Heart left ventricle (tissue), 16 donors: ENCODE measurements around the gene TMEM106C. TPM values are rescaled to one million over a fixed set of nuclear protein-coding genes. Genes with fewer than 3 reads are reported as not detected.

Experiments
- ATAC-seq, 4 donors: fragments of 200-7000 bp; cut with Tn5 transposase; one replicate each; pipeline ENCODE4 v1.9.1; 2020 to 2022; ENCODE audit warnings: moderate library complexity in 4 of 4, mild to moderate bottlenecking in 3 of 4, moderate number of reproducible peaks in 1 of 4
- DNase-seq, 5 donors: peaks; one replicate each; pipeline ENCODE4 v3.0.0-alpha.2; 2020
- H3K27ac ChIP-seq, 12 donors: fragments of 200-600 bp; sonication (generic) in 4 of 12; one replicate each; pipeline versions ENCODE4 v1.5.0 to v1.8.0; 2016 to 2022; ENCODE audit warnings: mild to moderate bottlenecking in 2 of 12
- H3K27me3 ChIP-seq, 9 donors: fragments of 200-600 bp; sonication (generic) in 2 of 9; one replicate each; pipeline versions ENCODE4 v1.5.1 to v1.8.0; 2016 to 2022; ENCODE audit warnings: mild to moderate bottlenecking in 3 of 9
- H3K36me3 ChIP-seq, 9 donors: fragments of 200-600 bp; sonication (generic) in 2 of 9; one replicate each; pipeline versions ENCODE4 v1.5.0 to v1.8.0; 2018 to 2022; ENCODE audit warnings: mild to moderate bottlenecking in 2 of 9
- H3K4me1 ChIP-seq, 12 donors: fragments of 200-600 bp; sonication (generic) in 4 of 12; one replicate each; pipeline versions ENCODE4 v1.5.0 to v1.8.0; 2016 to 2022; ENCODE audit warnings: mild to moderate bottlenecking in 3 of 12
- H3K4me3 ChIP-seq, 12 donors: fragments of 200-600 bp; sonication (generic) in 4 of 12; one replicate each; pipeline versions ENCODE4 v1.5.0 to v1.8.0; 2017 to 2022; ENCODE audit warnings: mild to moderate bottlenecking in 9 of 12, moderate library complexity in 4 of 12
- H3K9me3 ChIP-seq, 12 donors: fragments of 200-600 bp; sonication (generic) in 4 of 12; one replicate each; pipeline versions ENCODE4 v1.5.0 to v1.8.0; 2016 to 2022; ENCODE audit warnings: mild to moderate bottlenecking in 1 of 12
- CTCF ChIP-seq, 12 donors: fragments of 200-600 bp; sonication (generic) in 4 of 12; IDR thresholded peaks; one replicate each; pipeline versions ENCODE4 v1.5.0 to v1.8.0; 2018 to 2022; ENCODE audit warnings: antibody characterized with exemption in 12 of 12, mild to moderate bottlenecking in 5 of 12
- POLR2A ChIP-seq, 2 donors: fragments of 450-650 bp; IDR thresholded peaks; one replicate each; pipeline ENCODE4 v1.6.1; 2017; ENCODE audit warnings: antibody characterized with exemption in 2 of 2, mild to moderate bottlenecking in 2 of 2, moderate library complexity in 2 of 2
- WGBS, 4 donors: extraction: QIAGEN DNeasy Blood & Tissue Kit in 2 of 4; methylation state at CpG; one replicate each; pipeline versions ENCODE4 v1.1.5 to v1.1.7; 2013 to 2018; 5-methylcytosine and 5-hydroxymethylcytosine counted together
- intact Hi-C, 10 donors: fragments of 100-400 bp; cut with DNase I; formaldehyde crosslinking; loops; one replicate each; pipeline versions ENCODE4 v1.11.1 to v1.14.2; 2022
- polyA plus RNA-seq, 2 donors: library from polyadenylated mRNA; stranded (reverse); fragments of 200-250 nt; gene quantifications; one replicate each; pipeline ENCODE4 v1.2.3, GENCODE V29; 2013
- total RNA-seq, 9 donors: library from RNA; depleted of rRNA in 2 of 9; stranded (reverse); fragments of >200 nt in 2 of 9; fragmentation: NEBNext Ultra II Directional in 3 of 9; extraction: Animal tissue kit (Norgen Biotek cat#: 25700) in 3 of 9; gene quantifications; one replicate each; pipeline versions ENCODE4 v1.1.0 to v1.2.4, GENCODE V29; 2016 to 2023
- donor health status: ischemic (EF 13 %, LVEDD 7.1; RV severe dilation, severe dysfunction).
- donor health status: healthy with polysubstance abuse.
- donor health status: DM: no; HTN: yes; CAD: no.
- donor health status: DM: no; HTN: no; CAD: no.
- donor health status: ischemic (EF 25% LVEDD 6.9; RV normal size, moderate dysfunction).
- donor health status: ischemic (EF 25% LVEDD 5.7; RV mildly dilated, moderate dysfunction).
- donor health status: healthy.
- donor health status: DM: yes; HTN: yes; CAD: no.
- donor health status: ischemic (EF 35%, LVEDD 5.7; RV mildly dilated, moderate dysfunction).
- donor health status: nonischemic (EF 11% LVEDD 7.7; RV severe dilation, severe dysfunction).
- donor health status: DM: yes; HTN: yes; CAD: no.
- donor health status: PGD.
- donor health status: ischemic (EF 29% LVEDD 5.4; RV normal size, mild dysfunction).
- donor health status: nonischemic (EF 23%, LVEDD 6.1; RV moderate dilation, normal function).

Gene TMEM106C
- total and polyA plus RNA-seq, 11 donors, result 23.0 to 66.6 (median 50.0) TPM

- Histone ChIP-seq H3K27me3 (no peaks in the 10 kb centered on the region), H3K4me3 (no peak overlapping the region), H3K4me1 (no peaks in the 10 kb centered on the region), H3K27ac (no peak overlapping the region), H3K36me3 (no peaks in the 10 kb centered on the region), H3K9me3 (no peaks in the 10 kb centered on the region)
- ATAC-seq, result no peak
- no peak for DNase-seq
- intact Hi-C loops, result no loop called here
- TF ChIP-seq POLR2A (IDR thresholded peaks at IDR 0.05) (no peak), CTCF (IDR thresholded peaks at IDR 0.05) (no peak)
- WGBS, 4 donors, result 83 to 96% (median 89%) methylated on average over 7 of the region's 7 CpGs
These were observed 15.1 kb downstream of the TMEM106C start for GRCh38 chr12:47978598-47978873.

- 83 to 100% (median 90%) methylated on average over 2 to 5 of the region's 5 CpGs for WGBS, 4 donors
- TF ChIP-seq POLR2A (IDR thresholded peaks at IDR 0.05) (no peak), CTCF (IDR thresholded peaks at IDR 0.05) (no peak)
These were observed 15.8 kb downstream of the TMEM106C start for GRCh38 chr12:47979166-47979565.

GRCh38 chr12:47979686-47980085 is 16.3 kb downstream of the TMEM106C start:
- no peaks in the 10 kb centered on the region for H3K27me3 ChIP-seq
- ATAC-seq (no peak), DNase-seq (no peak)
- H3K4me1 ChIP-seq, result no peaks in the 10 kb centered on the region
- WGBS, 4 donors, result 80 to 90% (median 87%) methylated on average over 8 to 11 of the region's 11 CpGs
- intact Hi-C loops, result no loop called here
- no peaks in the 10 kb centered on the region for H3K36me3 ChIP-seq
- TF ChIP-seq CTCF (IDR thresholded peaks at IDR 0.05) (no peak), POLR2A (IDR thresholded peaks at IDR 0.05) (no peak)
- no peak overlapping the region for H3K27ac ChIP-seq
- no peaks in the 10 kb centered on the region for H3K9me3 ChIP-seq
- H3K4me3 ChIP-seq, result no peak overlapping the region

More at GRCh38 chr12:47979166-47979565, 15.8 kb downstream of the TMEM106C start:
- intact Hi-C loops, result no loop called here
- Histone ChIP-seq H3K4me3 (no peak overlapping the region), H3K9me3 (no peaks in the 10 kb centered on the region), H3K27ac (no peak overlapping the region), H3K27me3 (no peaks in the 10 kb centered on the region), H3K36me3 (no peaks in the 10 kb centered on the region), H3K4me1 (no peaks in the 10 kb centered on the region)
- no peak for DNase-seq
- ATAC-seq, result no peak

GRCh38 chr12:47980197-47980596 is 16.8 kb downstream of the TMEM106C start:
- no peaks in the 10 kb centered on the region for H3K36me3 ChIP-seq
- ATAC-seq, result no peak
- no peak for DNase-seq
- TF ChIP-seq CTCF (IDR thresholded peaks at IDR 0.05) (no peak), POLR2A (IDR thresholded peaks at IDR 0.05) (no peak)
- H3K9me3 ChIP-seq, result no peaks in the 10 kb centered on the region
- WGBS, 4 donors, result 87 to 95% (median 88%) methylated on average over 6 to 7 of the region's 7 CpGs
- no peaks in the 10 kb centered on the region for H3K4me1 ChIP-seq
- no peak overlapping the region for H3K4me3 ChIP-seq
- no peak overlapping the region for H3K27ac ChIP-seq
- intact Hi-C loops, result no loop called here
- no peaks in the 10 kb centered on the region for H3K27me3 ChIP-seq
